ENCODE measurements around the gene C22orf39. TPM values are rescaled to one million over a fixed set of nuclear protein-coding genes. Genes with fewer than 3 reads are reported as not detected.

The C22orf39 gene
- total RNA-seq, 1 experiment from 2014 or later = 19.3 TPM

- no peak overlapping the region for H2BK20ac ChIP-seq (ENCODE audit: low read depth, low read length, poor library complexity, severe bottlenecking)
- H3K4ac ChIP-seq (ENCODE audit: low read depth, low read length) = no peak overlapping the region
- Mint-ChIP-seq H3K9me3 (no peaks in the 10 kb centered on the region; a peak in 1 of 5 replicates), H3K4me1 (peaks cover 16 to 18% of the 10 kb centered on the region in 2 experiments), H3K36me3 (ENCODE audit: insufficient read depth in 1 of 3, low read depth in 3 of 3) (peaks cover 14 to 61% (median 42%) of the 10 kb centered on the region in 3 experiments), H3K27ac (peak overlapping the region; percentile 38 to 93 (median 68); a peak in 6 of 7 replicates), H3K27me3 (ENCODE audit: low read depth) (peaks cover 19% of the 10 kb centered on the region), H3K4me3 (peak overlapping the region; percentile 84 to 97)
- no peaks in the 10 kb centered on the region for H3K79me1 ChIP-seq (ENCODE audit: insufficient read depth, low read depth, low read length, poor library complexity, severe bottlenecking)
- no peak overlapping the region for H2BK120ac ChIP-seq (ENCODE audit: low read depth, low read length, poor library complexity, severe bottlenecking)
- H3K27ac ChIP-seq (ENCODE audit: insufficient read length, low read depth, low read length) = no peak overlapping the region
- no peak overlapping the region for H2BK5ac ChIP-seq (ENCODE audit: insufficient read length, low read length)
- H3K23me2 ChIP-seq (ENCODE audit: insufficient read length, low read depth, low read length, poor library complexity, severe bottlenecking) = peaks cover 9% of the 10 kb centered on the region
- no peaks in the 10 kb centered on the region; the same call in 1 of the 2 replicates for H3K79me2 ChIP-seq (ENCODE audit: insufficient read depth, low read length)
- H3T11ph ChIP-seq (ENCODE audit: low read length) = no peak overlapping the region
- no peaks in the 10 kb centered on the region for H3K4me1 ChIP-seq (ENCODE audit: insufficient read depth, low read length)
- H3K18ac ChIP-seq (ENCODE audit: insufficient read length, low read depth, low read length) = peak overlapping the region; percentile 83
- WGBS (ENCODE audit: extremely low coverage, insufficient read length, low lambda C conversion rate) = no CpG with 5 or more reads among the region's 14 CpGs
- peak overlapping the region; percentile 91 for H3K4me2 ChIP-seq (ENCODE audit: insufficient read depth, insufficient read length, low read length)
- H3K9ac ChIP-seq (ENCODE audit: extremely low read depth, insufficient read length, low read length) = peak overlapping the region; percentile 87
- H3K9me3 ChIP-seq (ENCODE audit: control insufficient read depth, low read depth, low read length) = no peaks in the 10 kb centered on the region
- H4K5ac ChIP-seq (ENCODE audit: insufficient read length, low read depth, low read length) = peak overlapping the region; percentile 84
- H3K56ac ChIP-seq (ENCODE audit: insufficient read length, low read depth, low read length) = no peak overlapping the region
- peaks cover 2% of the 10 kb centered on the region for H4K20me1 ChIP-seq (ENCODE audit: control insufficient read depth, insufficient read depth, insufficient read length)
- no peak for TF ChIP-seq CTCF (conservative IDR thresholded peaks at IDR 0.05)
- H3K14ac ChIP-seq (ENCODE audit: insufficient read depth, low read length) = peak overlapping the region; percentile 82; the same call in 1 of the 2 replicates
- no peak overlapping the region for H3K23ac ChIP-seq (ENCODE audit: insufficient read length, low read depth, low read length)
- no peak overlapping the region for H4K91ac ChIP-seq (ENCODE audit: insufficient read length, low read depth, low read length)
- H2BK15ac ChIP-seq (ENCODE audit: low read depth, low read length) = no peak overlapping the region
- H2BK12ac ChIP-seq (ENCODE audit: insufficient read length, low read depth, low read length) = no peak overlapping the region
- H3K27me3 ChIP-seq (ENCODE audit: insufficient read depth, low read length) = no peaks in the 10 kb centered on the region; the same call in 1 of the 2 replicates
- H4K8ac ChIP-seq (replicated peaks; ENCODE audit: insufficient read length, low read depth, low read length) = no peak overlapping the region
- DNase-seq = peak; percentile 47
- H2AFZ ChIP-seq (ENCODE audit: low read length) = peak overlapping the region; percentile 35
- H2AK5ac ChIP-seq (ENCODE audit: insufficient read length, low read length) = no peak overlapping the region
Observed at GRCh38 chr22:19448076-19448607, 631 bp upstream of the C22orf39 start.

Data from H9 (cell line).